Prostate gland (tissue), 2 donors: Measurements from ENCODE around the gene ZNF430. TPM values are rescaled to one million over a fixed set of nuclear protein-coding genes. Genes with fewer than 3 reads are reported as not detected.
A peak's percentile ranks its signal among the peaks of the same experiment; 100 is the strongest.

Experiments
- DNase-seq: peaks from one replicate; pipeline ENCODE4 v3.0.0-alpha.2; 2019; ENCODE audit warnings: low spot score
- H3K27ac ChIP-seq, 2 donors: fragments of 200-600 bp; sonication (generic); 2 replicates each; pipeline ENCODE4 v1.5.1; 2017 to 2019
- H3K27me3 ChIP-seq: fragments of 200-600 bp; sonication (generic); replicated peaks from 2 replicates; pipeline ENCODE4 v1.5.1; 2019; ENCODE audit not compliant: insufficient read depth
- H3K36me3 ChIP-seq, 2 donors: fragments of 200-600 bp; sonication (generic); 1 replicate in 1 of 2; 2 replicates in 1 of 2; pipeline versions ENCODE4 v1.5.1 to v1.8.1; 2017 to 2019
- H3K4me1 ChIP-seq: fragments of 200-600 bp; sonication (generic); replicated peaks from 2 replicates; pipeline ENCODE4 v1.5.1; 2019
- H3K4me3 ChIP-seq, 2 donors: fragments of 200-600 bp; sonication (generic); 2 replicates each; pipeline ENCODE4 v1.5.1; 2017 to 2019
- H3K9me3 ChIP-seq: fragments of 200-600 bp; sonication (generic); 2 replicates; pipeline ENCODE4 v1.5.1; 2017
- CTCF ChIP-seq, 4 experiments: fragments of 200-600 bp in 2 of 4; fragments of 450-650 bp in 2 of 4; sonication (generic) in 2 of 4; IDR thresholded peaks; 1 replicate in 3 of 4; 2 replicates in 1 of 4; pipeline ENCODE4 v1.5.1; 2016 to 2019; ENCODE audit warnings: antibody characterized with exemption in 4 of 4, mild to moderate bottlenecking in 2 of 4, moderate library complexity in 2 of 4
- POLR2A ChIP-seq: fragments of 450-650 bp; IDR thresholded peaks from one replicate; pipeline ENCODE4 v1.6.1; 2016; ENCODE audit warnings: antibody characterized with exemption, mild to moderate bottlenecking
- POLR2AphosphoS5 ChIP-seq: sonication (generic); formaldehyde crosslinking; IDR thresholded peaks from one replicate; pipeline ENCODE4 v1.6.1; 2017; ENCODE audit warnings: antibody characterized with exemption
- WGBS: methylation state at CpG from one replicate; pipeline ENCODE4 v1.1.5; 2018; 5-methylcytosine and 5-hydroxymethylcytosine counted together
- intact Hi-C: fragments of 100-400 bp; cut with DNase I; formaldehyde crosslinking; loops from one replicate; pipeline ENCODE4 v1.14.2; 2022
- total RNA-seq, 2 donors: library from RNA; depleted of rRNA; stranded (reverse); fragments of >200 nt; gene quantifications; one replicate each; pipeline ENCODE4 v1.1.0, GENCODE V29; 2016

The ZNF430 gene
- total RNA-seq, 2 donors from 2014 or later = 9.3 to 11.9 TPM

- no peaks in the 10 kb centered on the region for H3K27me3 ChIP-seq
- no peak overlapping the region for H3K27ac ChIP-seq
- no peak for TF ChIP-seq POLR2A
- WGBS = 94% methylated on average over 5 of the region's 5 CpGs
- H3K9me3 ChIP-seq = no peaks in the 10 kb centered on the region
- DNase-seq = no peak
- no peak overlapping the region for H3K4me3 ChIP-seq
- H3K36me3 ChIP-seq = no peaks in the 10 kb centered on the region
- no peaks in the 10 kb centered on the region for H3K4me1 ChIP-seq
- intact Hi-C loops = no loop called here
Observed at GRCh38 chr19:21052902-21053301, 32.4 kb downstream of the ZNF430 start.

GRCh38 chr19:21065336-21065735 lies 44.9 kb downstream of the ZNF430 start:
- H3K4me1 ChIP-seq = no peaks in the 10 kb centered on the region
- intact Hi-C loops = no loop called here
- no peaks in the 10 kb centered on the region for H3K27me3 ChIP-seq
- DNase-seq = no peak
- no peak for TF ChIP-seq CTCF (IDR thresholded peaks at IDR 0.05)
- no peak for TF ChIP-seq POLR2AphosphoS5
- no peak for TF ChIP-seq POLR2A
- no peaks in the 10 kb centered on the region for H3K36me3 ChIP-seq
- H3K9me3 ChIP-seq = no peaks in the 10 kb centered on the region
- H3K4me3 ChIP-seq = no peak overlapping the region
- H3K27ac ChIP-seq = no peak overlapping the region

- peak; percentile 92 for DNase-seq
- Histone ChIP-seq H3K4me3 (peak within 1 kb of the TSS; percentile 52 to 58), H3K36me3 (no peaks in the 10 kb centered on the region), H3K27ac (peak within 1 kb of the TSS; percentile 69 to 70), H3K27me3 (no peaks in the 10 kb centered on the region), H3K9me3 (no peaks in the 10 kb centered on the region), H3K4me1 (no peaks in the 10 kb centered on the region)
- intact Hi-C loops = no loop called here
- WGBS = under 1% methylated on average over 35 of the region's 38 CpGs
- no peak for TF ChIP-seq CTCF (IDR thresholded peaks at IDR 0.05)
- TF ChIP-seq POLR2AphosphoS5 = peak; percentile 83
- peak; percentile 59 for TF ChIP-seq POLR2A
Observed at GRCh38 chr19:21082011-21082975, 61.8 kb downstream of the ZNF430 start, which contains the start of gene ZNF714. Gene ZNF714, plus strand, starts transcription at chr19:21082203. Its CDS starts 16,066 bp downstream, at chr19:21098269.

- no peaks in the 10 kb centered on the region for H3K9me3 ChIP-seq
- intact Hi-C loops = no loop called here
- H3K27ac ChIP-seq = no peak overlapping the region
- no peak overlapping the region for H3K4me3 ChIP-seq
- no peaks in the 10 kb centered on the region for H3K27me3 ChIP-seq
- no peaks in the 10 kb centered on the region for H3K4me1 ChIP-seq
- no peak for DNase-seq
- no peak for TF ChIP-seq CTCF (IDR thresholded peaks at IDR 0.05)
- TF ChIP-seq POLR2A = no peak
- no peak for TF ChIP-seq POLR2AphosphoS5
- H3K36me3 ChIP-seq = no peaks in the 10 kb centered on the region
- 89% methylated on average over 1 of the region's 1 CpG for WGBS
Observed at GRCh38 chr19:21084343-21084742, 63.9 kb downstream of the ZNF430 start.

- DNase-seq = no peak
- no peaks in the 10 kb centered on the region for H3K36me3 ChIP-seq
- H3K4me3 ChIP-seq = no peak overlapping the region
- H3K9me3 ChIP-seq = no peaks in the 10 kb centered on the region
- no peak for TF ChIP-seq POLR2A
- WGBS = 71% methylated on average over 3 of the region's 3 CpGs
- H3K27me3 ChIP-seq = no peaks in the 10 kb centered on the region
- no peak overlapping the region for H3K27ac ChIP-seq
- intact Hi-C loops = no loop called here
- H3K4me1 ChIP-seq = no peaks in the 10 kb centered on the region
Observed at GRCh38 chr19:21087871-21088270, 67.4 kb downstream of the ZNF430 start.

GRCh38 chr19:21092109-21092508 lies 71.7 kb downstream of the ZNF430 start:
- TF ChIP-seq CTCF (IDR thresholded peaks at IDR 0.05) = no peak
- TF ChIP-seq POLR2A = no peak
- no peak for TF ChIP-seq POLR2AphosphoS5
- H3K9me3 ChIP-seq = no peaks in the 10 kb centered on the region
- intact Hi-C loops = no loop called here
- H3K27me3 ChIP-seq = no peaks in the 10 kb centered on the region
- no peak overlapping the region for H3K27ac ChIP-seq
- H3K36me3 ChIP-seq = no peaks in the 10 kb centered on the region
- DNase-seq = no peak
- H3K4me1 ChIP-seq = no peaks in the 10 kb centered on the region
- no peak overlapping the region for H3K4me3 ChIP-seq
